Epithelial cell of proximal tubule (primary cell): ENCODE results near the gene ADAMTS14. TPM values are rescaled to one million over a fixed set of nuclear protein-coding genes. Genes with fewer than 3 reads are reported as not detected.

Experiments
- DNase-seq: peaks from one replicate; pipeline ENCODE4 v3.0.0-alpha.2; 2011; ENCODE audit warnings: low read depth
- H3K4me3 ChIP-seq: 2 replicates; pipeline ENCODE4 v1.5.1; 2011; ENCODE audit warnings: low read depth, mild to moderate bottlenecking, low read length
- CTCF ChIP-seq: conservative IDR thresholded peaks from 2 replicates; pipeline ENCODE4 v1.5.1; 2012; ENCODE audit warnings: low read depth, mild to moderate bottlenecking, low read length
- total RNA-seq: library from RNA; depleted of rRNA; stranded (reverse); fragments of >200 nt; gene quantifications from 2 replicates; pipeline ENCODE4 v1.2.3, GENCODE V29; 2015

The ADAMTS14 gene
- total RNA-seq, 1 donor from 2014 or later: 1.3 TPM

GRCh38 chr10:70780772-70781171 lies 108.5 kb downstream of the ADAMTS14 start:
- TF ChIP-seq CTCF: no peak
- H3K4me3 ChIP-seq: no peak overlapping the region
- DNase-seq: no peak

GRCh38 chr10:70781461-70782051 lies 109.2 kb downstream of the ADAMTS14 start:
- no peak overlapping the region for H3K4me3 ChIP-seq
- TF ChIP-seq CTCF: no peak
- no peak for DNase-seq

GRCh38 chr10:70782086-70782745 lies 109.9 kb downstream of the ADAMTS14 start:
- no peak for DNase-seq
- H3K4me3 ChIP-seq: no peak overlapping the region
- no peak for TF ChIP-seq CTCF

GRCh38 chr10:70782746-70783680 lies 110.7 kb downstream of the ADAMTS14 start:
- no peak overlapping the region for H3K4me3 ChIP-seq
- no peak for DNase-seq
- no peak for TF ChIP-seq CTCF

GRCh38 chr10:70784016-70784415 lies 111.7 kb downstream of the ADAMTS14 start:
- no peak overlapping the region for H3K4me3 ChIP-seq
- DNase-seq: no peak
- no peak for TF ChIP-seq CTCF

- no peak for DNase-seq
- H3K4me3 ChIP-seq: no peak overlapping the region
- no peak for TF ChIP-seq CTCF
Measured at GRCh38 chr10:70784471-70784870, 112.2 kb downstream of the ADAMTS14 start.
